Type B pancreatic cell (in vitro differentiated cells): ENCODE measurements around the gene ENOX1. TPM values are rescaled to one million over a fixed set of nuclear protein-coding genes. Genes with fewer than 3 reads are reported as not detected.

Experiments
- DNase-seq: peaks from one replicate; pipeline ENCODE4 v3.0.0; 2021; ENCODE audit warnings: mixed read lengths; ENCODE audit not compliant: unreplicated experiment; ENCODE audit errors: extremely low spot score
- H3K27ac Mint-ChIP-seq: 2 replicates; pipeline ENCODE4 v1.8.0; 2021; ENCODE audit warnings: mild to moderate bottlenecking, mixed read lengths
- H3K27me3 Mint-ChIP-seq: 2 replicates; pipeline ENCODE4 v1.8.0; 2021; ENCODE audit warnings: mixed read lengths
- H3K36me3 Mint-ChIP-seq: 2 replicates; pipeline ENCODE4 v1.8.0; 2021; ENCODE audit warnings: mixed read lengths
- H3K4me1 Mint-ChIP-seq: one replicate; pipeline ENCODE4 v1.8.0; 2021; ENCODE audit warnings: mixed read lengths; ENCODE audit not compliant: unreplicated experiment
- H3K4me3 Mint-ChIP-seq: 2 replicates; pipeline ENCODE4 v1.8.0; 2021; ENCODE audit warnings: mild to moderate bottlenecking, mixed read lengths
- H3K9me3 Mint-ChIP-seq: 2 replicates; pipeline ENCODE4 v1.8.0; 2021; ENCODE audit warnings: mixed read lengths
- total RNA-seq: library from RNA; stranded (reverse); gene quantifications from 2 replicates; pipeline ENCODE4 v1.2.1, GENCODE V29; 2021; ENCODE audit warnings: low replicate concordance
- TF ChIP-seq, protein P1 (sequence below): fragments of 200-600 bp; sonication (generic); conservative IDR thresholded peaks from 2 replicates; pipeline ENCODE4 v1.5.0; 2021; ENCODE audit warnings: antibody characterized with exemption, mild to moderate bottlenecking

The ENOX1 gene
- total RNA-seq, 1 donor from 2014 or later, result 7.5 TPM

DNA sequence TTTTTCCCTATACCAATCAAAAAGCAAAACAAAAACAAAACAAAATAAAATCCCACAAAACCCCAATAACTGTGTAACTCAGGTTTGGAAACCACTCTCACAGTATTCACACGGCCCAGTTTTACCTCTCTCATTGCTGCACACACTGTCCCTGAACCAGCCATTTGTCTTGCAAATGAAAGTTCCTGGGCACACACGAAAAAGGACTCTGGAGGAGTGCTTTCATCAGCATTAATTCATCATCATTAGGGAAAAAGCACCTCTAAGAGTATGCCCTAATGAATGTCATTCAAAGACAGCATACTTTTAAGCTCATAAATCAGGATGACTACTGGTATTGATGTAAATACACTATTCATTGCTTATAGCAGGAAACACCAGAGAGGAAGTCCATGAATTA lies 457.1 kb downstream of the ENOX1 start:
- H3K4me3 Mint-ChIP-seq, result no peak overlapping the region

DNA sequence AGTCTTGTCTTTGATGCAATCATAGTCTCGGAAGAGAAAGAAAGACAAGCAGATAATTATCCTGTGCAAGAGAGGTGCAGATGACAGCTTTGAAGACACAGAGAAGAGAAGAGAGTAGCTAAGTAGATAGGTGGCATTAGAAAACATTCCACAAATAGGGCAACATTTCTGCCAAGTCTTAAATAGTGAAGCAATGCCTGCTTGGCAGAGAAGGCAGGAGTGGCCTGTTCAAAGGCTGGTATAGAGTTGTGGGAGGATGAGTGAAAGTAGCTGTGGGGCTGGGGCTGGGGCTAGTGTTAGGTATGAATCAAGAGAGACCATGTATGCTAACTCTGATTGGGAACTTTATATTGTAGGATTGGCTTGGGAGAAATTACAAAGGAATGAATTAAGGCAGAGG lies 457.9 kb downstream of the ENOX1 start:
- peaks cover 14% of the 10 kb centered on the region for H3K4me1 Mint-ChIP-seq
- DNase-seq, result no peak
- H3K27ac Mint-ChIP-seq, result no peak overlapping the region
- TF ChIP-seq, protein P1, sequence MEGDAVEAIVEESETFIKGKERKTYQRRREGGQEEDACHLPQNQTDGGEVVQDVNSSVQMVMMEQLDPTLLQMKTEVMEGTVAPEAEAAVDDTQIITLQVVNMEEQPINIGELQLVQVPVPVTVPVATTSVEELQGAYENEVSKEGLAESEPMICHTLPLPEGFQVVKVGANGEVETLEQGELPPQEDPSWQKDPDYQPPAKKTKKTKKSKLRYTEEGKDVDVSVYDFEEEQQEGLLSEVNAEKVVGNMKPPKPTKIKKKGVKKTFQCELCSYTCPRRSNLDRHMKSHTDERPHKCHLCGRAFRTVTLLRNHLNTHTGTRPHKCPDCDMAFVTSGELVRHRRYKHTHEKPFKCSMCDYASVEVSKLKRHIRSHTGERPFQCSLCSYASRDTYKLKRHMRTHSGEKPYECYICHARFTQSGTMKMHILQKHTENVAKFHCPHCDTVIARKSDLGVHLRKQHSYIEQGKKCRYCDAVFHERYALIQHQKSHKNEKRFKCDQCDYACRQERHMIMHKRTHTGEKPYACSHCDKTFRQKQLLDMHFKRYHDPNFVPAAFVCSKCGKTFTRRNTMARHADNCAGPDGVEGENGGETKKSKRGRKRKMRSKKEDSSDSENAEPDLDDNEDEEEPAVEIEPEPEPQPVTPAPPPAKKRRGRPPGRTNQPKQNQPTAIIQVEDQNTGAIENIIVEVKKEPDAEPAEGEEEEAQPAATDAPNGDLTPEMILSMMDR, result no peak
- no peak overlapping the region for H3K4me3 Mint-ChIP-seq
- H3K9me3 Mint-ChIP-seq, result no peaks in the 10 kb centered on the region
- H3K27me3 Mint-ChIP-seq, result peaks cover 50% of the 10 kb centered on the region
- peaks cover 7% of the 10 kb centered on the region for H3K36me3 Mint-ChIP-seq

More for the DNA sequence above, 457.1 kb downstream of the ENOX1 start:
- no peak for DNase-seq
- TF ChIP-seq, protein P1, result no peak
- H3K4me1 Mint-ChIP-seq, result peaks cover 14% of the 10 kb centered on the region
- no peaks in the 10 kb centered on the region for H3K9me3 Mint-ChIP-seq
- peaks cover 43% of the 10 kb centered on the region for H3K27me3 Mint-ChIP-seq
- no peak overlapping the region for H3K27ac Mint-ChIP-seq
- peaks cover 7% of the 10 kb centered on the region for H3K36me3 Mint-ChIP-seq

DNA sequence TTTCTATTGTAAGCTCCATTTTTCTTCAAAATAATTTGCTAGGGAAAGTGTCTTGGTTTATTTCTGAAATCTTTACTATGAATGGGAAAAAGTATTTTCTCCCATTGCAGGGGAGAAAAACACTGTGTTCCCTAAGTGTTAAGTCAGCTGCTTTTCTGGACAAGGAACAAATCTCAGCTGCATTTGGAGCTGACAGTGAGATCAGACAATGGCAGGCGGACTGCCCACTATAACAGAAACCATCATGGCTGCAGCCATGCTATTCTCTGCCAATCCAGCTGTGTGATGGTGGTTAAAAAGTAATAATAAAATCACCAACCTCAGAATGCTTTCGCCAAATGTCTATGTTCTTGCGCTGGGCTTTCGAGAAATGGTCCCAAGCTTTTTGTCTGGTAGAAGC lies 460.7 kb downstream of the ENOX1 start:
- Mint-ChIP-seq H3K9me3 (no peaks in the 10 kb centered on the region), H3K27me3 (peaks cover 51% of the 10 kb centered on the region), H3K27ac (no peak overlapping the region), H3K4me3 (no peak overlapping the region), H3K4me1 (peaks cover 7% of the 10 kb centered on the region), H3K36me3 (peaks cover 7% of the 10 kb centered on the region)
- TF ChIP-seq, protein P1, result no peak
- DNase-seq, result no peak

DNA sequence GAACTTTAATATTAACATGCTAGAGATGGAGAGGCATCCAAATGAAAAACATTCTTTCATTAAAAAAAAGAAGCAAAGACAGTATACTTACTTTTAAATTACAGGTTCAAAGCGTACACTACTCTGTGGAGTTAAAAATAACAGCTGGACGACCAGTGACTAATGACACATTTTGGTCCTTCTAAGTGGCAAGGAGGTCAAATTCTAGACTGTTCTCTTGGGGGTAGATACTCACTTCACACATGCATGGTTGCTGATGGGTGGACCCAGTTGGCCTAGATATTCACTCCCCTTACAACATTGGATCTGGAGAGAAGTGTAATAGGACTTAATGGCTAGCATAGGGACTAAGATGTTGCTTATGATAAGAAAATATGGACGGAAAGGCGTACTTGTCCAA lies 461.1 kb downstream of the ENOX1 start:
- Mint-ChIP-seq H3K4me3 (no peak overlapping the region), H3K27me3 (peaks cover 51% of the 10 kb centered on the region), H3K4me1 (peaks cover 3% of the 10 kb centered on the region), H3K36me3 (peaks cover 7% of the 10 kb centered on the region), H3K9me3 (no peaks in the 10 kb centered on the region), H3K27ac (no peak overlapping the region)
- TF ChIP-seq, protein P1, result no peak
- DNase-seq, result no peak

DNA sequence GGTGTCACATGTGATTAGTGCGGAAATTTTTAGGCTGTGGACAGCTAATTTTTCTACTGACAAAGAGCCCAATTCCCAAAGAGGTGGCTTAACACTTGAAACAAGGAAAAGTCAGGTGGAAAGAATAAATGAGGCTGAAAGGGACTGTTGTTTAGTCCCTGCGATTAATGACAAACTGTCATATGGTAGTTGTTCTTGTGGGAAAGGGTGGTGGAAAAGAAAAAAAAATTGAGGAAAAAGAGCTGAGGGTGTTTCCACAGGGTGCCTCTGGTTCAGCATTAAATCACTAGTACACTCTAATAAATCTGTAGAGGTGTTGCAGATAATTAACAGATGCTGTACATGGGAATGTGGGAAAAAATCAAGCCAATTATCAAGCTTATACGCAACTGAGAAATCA lies 462.6 kb downstream of the ENOX1 start:
- Mint-ChIP-seq H3K9me3 (no peaks in the 10 kb centered on the region), H3K4me1 (no peaks in the 10 kb centered on the region), H3K36me3 (peaks cover 7% of the 10 kb centered on the region), H3K4me3 (no peak overlapping the region), H3K27me3 (peaks cover 45% of the 10 kb centered on the region), H3K27ac (no peak overlapping the region)
- TF ChIP-seq, protein P1, result no peak
- DNase-seq, result no peak
